GM19372 (cell line): ENCODE measurements around the gene CADM4.
A peak's percentile ranks its signal among the peaks of the same experiment; 100 is the strongest.
"Not testable (repeated sequence)": the region's sequence is repeated elsewhere in the genome, so short reads cannot be mapped to it uniquely, and the experiment has no call there.

Source experiments
- ATAC-seq: cut with Tn5 transposase; IDR thresholded peaks from one replicate; pipeline ENCODE4 v1.9.1; 2021; ENCODE audit warnings: mild to moderate bottlenecking, low read depth, moderate library complexity; ENCODE audit not compliant: unreplicated experiment

CADM4 gene, protein sequence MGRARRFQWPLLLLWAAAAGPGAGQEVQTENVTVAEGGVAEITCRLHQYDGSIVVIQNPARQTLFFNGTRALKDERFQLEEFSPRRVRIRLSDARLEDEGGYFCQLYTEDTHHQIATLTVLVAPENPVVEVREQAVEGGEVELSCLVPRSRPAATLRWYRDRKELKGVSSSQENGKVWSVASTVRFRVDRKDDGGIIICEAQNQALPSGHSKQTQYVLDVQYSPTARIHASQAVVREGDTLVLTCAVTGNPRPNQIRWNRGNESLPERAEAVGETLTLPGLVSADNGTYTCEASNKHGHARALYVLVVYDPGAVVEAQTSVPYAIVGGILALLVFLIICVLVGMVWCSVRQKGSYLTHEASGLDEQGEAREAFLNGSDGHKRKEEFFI

DNA sequence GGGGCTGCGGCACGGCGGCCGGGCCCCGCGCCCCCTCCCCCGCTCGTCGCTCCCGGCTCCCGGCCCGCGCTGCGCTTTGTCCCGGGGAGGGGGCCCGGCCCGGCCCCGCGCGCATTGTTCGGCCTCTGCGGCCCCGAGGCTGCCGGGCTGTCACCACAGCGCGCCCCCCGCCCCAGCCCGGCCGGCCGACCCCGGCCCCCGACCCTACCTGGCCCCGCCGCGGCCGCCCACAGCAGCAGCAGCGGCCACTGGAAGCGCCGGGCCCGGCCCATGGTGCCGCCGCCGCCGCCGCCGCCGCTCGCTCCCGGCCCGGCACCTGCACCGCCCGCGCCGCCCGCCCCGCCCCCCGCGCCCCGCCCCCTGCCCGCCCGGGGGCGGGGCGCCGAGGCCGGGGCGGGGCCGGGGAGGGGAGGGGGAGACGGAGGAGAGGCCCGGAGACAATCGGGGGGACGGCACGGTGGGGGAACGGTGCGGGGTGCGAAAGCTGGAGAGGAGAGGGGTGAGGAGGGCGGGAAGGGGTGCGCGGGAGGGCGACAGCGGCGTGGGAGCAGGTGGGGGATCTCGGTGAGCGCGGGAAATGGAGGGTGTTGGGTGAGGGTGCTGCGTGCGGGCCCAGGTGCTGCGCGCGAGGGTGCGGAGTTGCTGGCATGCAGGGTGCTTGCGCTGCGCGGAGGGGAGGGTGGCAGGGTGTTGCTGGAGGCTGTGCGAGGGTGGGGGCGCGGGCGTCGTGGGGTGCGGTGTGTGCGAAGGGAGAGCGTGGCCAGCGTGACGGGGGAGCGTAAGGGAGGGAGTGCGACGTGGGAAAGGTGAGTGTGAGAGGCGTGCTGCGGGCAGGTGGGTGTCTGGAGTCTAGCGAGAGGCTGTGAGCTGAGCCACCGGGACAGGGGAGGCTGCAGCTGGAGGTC lies at the start of gene CADM4:
TSS of gene CADM4 (minus strand) at position 332 of the 905 bp plus-strand sequence. CDS start at position 272, 60 bp downstream.
- no peak for ATAC-seq

DNA sequence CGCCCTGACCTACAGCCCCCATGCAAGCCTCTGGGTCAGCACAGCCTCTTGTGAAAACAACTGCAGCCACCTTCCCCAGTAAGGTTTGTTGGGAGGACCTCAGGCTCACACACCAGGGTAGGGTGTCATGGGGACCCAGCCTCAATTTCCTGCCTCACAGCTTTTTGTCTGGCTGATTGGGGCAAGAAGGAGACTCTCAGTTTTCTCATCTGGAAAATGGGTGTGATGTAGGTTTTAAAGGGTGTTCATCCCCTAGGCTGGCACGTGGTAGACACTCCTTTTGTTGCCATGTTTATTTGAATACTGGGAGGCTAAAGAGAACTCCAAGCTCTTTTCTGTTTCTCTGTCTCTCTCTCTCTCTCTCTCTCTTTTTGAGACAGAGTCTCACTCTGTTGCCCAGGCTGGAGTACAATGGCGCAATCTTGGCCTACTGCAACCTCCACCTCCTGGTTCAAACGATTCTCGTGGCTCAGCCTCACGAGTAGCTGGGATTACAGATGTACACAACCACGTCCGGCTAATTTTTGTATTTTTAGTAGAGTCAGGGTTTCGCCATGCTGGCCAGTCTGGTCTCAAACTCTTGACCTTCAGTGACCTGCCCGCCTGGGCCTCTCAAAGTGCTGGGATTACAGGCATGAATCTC lies 48.5 kb upstream of the CADM4 start:
- ATAC-seq, result no peak

DNA sequence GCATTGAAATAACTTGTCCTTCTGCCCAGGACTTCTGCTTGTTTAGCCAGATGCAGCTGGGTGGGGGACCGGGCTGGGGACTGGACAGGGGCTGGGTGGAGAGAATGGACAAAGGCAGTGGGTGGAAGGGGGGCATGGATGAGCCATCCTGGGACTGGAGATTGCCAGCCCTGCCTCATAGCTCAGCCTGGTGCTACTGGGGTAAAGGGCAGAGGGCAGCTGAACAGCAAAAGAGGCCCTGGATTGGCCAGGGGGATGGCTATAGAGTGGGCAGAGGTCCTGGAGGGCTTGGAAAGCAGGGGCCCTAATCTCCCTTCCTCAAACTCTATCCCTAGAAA lies 48.0 kb upstream of the CADM4 start:
- ATAC-seq, result no peak

DNA sequence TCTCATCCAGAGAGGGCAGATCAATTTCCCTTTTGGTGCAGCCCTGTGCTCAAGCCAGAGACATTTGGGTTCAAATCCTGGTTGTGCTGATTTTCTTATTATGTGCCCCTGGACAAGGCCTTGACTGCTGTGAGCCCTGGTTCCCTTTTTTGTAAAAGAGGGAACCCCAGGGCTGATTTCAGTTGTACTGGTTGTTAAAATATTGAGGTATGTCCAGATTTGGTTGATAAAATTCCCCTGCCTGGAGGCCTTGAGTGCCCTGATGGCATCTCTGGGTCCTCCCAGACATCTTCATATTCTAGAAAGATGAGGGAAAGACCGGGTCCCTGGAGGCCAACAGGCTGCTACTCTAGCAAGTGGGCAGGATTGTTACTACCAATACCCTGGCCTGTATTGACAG lies 44.7 kb upstream of the CADM4 start:
- ATAC-seq, result no peak

DNA sequence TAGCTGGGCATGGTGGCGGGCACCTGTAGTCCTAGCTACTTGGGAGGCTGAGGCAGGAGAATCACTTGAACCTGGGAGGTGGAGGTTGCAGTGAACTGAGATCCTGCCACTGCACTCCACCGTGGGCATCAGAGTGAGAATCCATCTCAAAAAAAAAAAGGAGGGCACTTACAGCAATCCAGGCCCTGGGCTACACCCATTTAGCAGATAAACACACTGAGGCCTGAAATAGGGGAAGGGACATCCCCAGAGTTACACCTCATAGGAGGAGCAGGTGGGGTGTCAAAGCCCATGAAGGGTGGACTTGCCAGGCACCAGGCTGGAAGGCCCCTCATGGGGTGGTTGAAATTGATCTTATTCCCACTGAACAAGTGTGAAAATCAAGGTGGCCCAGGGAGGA lies 44.3 kb upstream of the CADM4 start:
- ATAC-seq, result no peak

DNA sequence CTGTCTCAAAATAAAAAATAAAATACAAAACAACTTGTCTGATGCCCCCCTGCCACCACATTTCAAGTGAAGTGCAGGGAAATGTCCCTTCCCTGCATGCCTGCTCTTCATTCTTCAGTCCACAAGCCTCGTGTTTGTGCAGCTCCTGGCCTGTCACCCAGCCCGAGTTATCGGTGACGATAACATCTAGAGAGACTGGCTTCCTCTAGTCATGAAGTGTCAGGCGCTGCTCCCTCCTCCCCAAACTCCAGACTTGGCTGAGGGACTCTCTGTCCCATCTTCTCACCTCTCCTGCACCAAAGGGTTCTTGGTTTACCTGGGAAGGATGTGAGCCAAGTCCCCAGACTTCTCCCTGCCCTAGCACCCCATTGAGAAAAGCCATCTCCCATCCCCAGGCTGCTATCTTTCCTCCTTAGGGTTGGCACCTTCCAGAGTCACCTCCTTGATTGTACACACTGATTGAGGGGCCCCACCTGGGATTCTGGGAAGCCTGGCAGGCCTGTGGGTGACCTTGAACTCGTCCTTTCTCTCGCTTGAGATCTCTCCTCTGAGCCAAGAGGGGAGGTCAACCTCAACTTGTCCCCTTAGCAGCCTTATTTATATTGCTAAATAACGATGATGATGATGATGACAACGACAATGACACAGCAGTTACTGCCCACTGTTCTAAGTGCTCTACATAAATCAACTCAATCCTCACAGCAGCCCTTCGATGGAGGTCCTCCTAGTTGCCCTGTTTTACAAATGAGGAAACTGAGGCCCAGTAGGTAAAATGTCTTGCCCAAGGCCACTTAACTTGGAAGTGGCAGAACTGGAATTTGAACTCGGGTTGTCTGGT lies 43.4 kb upstream of the CADM4 start:
- no peak for ATAC-seq

DNA sequence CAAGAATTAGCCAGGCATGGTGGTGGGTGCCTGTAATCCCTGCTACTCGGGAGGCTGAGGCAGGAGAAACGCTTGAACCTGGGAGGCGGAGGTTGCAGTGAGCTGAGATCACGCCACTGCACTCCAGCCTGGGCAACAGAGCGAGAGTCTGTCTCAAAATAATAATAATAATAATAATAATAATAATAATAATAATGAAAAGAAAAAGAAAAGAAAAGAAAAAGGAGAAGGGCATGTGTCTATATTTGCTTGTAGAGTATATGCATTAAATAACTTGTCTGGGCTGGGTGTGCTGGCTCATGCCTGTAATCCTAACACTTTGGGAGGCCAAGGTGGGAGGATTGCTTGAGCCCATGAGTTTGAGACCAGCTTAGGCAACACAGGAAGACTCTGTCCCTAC lies 42.6 kb upstream of the CADM4 start:
- ATAC-seq, result not testable (repeated sequence)

DNA sequence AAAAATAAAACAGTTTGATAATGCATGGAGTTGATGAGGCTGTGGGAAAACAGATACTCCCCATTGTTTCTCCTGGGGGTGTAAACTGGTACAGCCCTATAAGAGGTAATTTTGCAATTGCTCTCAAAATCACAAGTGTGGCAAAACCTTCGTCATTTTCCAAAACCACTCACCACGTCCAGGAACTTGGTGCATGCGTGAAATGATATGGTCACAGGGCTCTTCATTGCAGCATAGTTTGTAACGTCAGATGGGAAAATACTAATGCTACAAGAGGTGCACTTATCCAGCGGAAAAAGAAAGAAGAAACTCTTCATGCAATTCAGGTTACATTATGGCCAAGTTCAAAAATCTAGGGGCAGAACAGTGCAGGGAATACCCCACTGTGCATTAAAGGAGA lies 42.2 kb upstream of the CADM4 start:
- no peak for ATAC-seq

DNA sequence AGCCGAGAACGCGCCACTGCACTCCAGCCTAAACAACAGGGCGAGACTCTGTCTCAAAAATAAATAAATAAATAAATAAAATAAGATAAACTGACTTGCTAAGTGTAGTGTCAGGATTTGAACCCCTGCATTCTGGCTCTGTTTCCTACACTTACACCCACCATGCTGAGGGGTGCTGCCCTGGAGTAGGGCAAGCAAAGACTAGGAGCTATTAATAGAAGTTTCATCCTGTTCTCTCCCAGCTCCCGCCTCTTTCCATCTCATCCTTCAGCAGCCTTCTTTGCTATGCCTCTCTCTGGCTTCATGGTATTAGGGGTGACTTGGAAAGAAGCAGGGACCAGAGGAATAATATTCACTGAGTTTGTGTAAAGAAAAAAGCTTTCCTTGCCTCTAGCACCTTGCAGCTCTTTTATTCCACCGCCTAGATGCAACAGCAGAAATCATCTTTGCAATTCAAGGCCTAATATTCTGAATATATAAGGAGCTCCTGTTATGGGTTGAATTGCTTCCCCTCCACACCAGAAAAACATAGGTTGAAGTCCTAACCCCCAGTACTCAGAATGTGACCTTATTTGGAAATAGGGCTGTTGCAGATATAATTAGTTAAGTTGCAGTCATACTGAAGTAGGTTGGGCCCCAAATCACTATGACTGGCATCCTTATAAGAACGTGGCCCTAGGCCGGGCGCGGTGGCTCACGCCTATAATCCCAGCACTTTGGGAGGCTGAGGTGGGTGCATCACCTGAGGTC lies 39.0 kb upstream of the CADM4 start:
- no peak for ATAC-seq

DNA sequence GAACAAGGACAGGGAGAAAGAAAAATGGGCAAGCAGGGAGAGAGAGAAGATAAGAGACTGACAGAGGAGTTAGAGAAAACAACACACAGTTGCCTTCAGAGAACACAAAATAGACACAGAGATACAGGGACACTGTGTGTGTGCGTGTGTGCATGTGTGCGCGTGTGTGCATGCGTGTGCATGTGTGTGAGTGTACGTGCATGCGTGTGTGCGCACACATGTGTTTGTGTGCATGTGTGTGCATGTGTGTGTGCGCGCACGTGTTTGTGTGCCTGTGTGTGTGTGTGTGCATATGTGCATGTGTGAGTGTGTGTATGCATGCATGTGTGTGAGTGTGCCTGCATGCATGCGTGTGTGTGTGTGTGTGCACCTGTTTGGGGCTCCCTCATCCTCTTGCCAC lies 36.3 kb upstream of the CADM4 start:
- ATAC-seq, result no peak

DNA sequence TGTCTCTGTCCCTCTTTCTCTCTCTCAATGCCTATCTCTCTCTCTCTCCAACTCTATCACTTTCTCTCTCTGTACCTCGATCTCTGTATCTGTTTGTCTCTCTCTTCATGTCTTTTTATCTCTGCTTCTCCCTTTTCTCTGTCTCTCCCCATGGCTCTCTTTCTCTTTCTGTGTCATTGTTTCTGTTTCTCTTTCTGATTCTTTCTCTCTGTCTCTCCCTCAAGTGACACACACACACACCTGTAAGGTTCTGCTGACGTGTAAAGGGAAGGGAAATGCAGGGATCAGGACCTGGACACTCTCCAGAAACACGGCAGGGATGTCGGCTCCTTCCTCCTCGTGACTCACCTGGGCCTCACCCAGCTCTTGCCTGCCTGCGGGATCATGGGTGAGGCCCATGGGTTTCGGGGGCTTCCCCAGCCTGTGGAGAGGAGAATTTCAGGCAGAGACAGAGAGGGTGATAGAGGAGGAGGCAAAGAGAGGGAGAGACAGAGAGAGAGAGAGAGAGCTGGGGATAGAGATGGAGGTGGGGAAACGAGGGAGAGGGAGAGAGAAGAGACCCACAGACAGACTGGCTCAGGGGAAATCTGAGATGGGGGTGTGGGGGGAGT lies 35.7 kb upstream of the CADM4 start:
- ATAC-seq, result no peak

DNA sequence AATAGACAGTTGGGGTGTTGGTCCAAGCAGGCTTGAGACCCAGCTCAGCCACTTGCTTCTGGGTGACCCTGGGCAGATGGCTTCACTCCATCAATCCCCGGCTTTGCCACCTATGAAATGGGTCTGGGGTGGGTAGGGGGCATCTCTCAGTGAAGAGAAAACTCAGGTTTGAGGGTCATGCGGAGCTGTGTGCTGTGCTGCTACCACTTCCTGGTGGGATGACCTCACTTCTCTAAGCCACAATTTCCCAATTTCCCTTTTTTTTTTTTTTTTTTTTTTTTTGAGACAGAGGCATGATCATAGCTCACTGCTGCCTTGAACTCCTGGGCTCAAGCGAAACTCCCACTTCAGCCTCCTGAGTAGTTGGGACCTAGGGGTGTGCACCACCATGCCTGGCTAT lies 34.9 kb upstream of the CADM4 start:
- ATAC-seq, result no peak

DNA sequence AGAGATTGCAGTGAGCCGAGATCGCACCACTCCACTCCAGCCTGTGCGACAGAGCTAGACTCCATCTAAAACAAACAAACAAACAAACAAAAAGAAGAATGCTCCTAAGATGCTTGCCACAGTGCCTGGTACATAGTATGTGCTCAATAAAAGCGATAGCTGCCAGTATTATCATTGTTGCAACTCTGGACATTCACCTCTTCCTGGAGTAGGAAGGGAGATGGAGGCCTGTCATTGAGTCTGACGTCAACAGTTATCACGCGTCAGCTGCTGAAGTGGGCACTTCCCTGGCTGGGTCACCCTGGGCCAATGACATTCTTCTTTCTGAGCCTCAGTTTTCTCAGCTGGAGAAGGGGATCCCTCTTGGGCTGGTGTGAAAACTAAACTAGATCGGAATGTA lies 34.5 kb upstream of the CADM4 start:
- ATAC-seq, result no peak

DNA sequence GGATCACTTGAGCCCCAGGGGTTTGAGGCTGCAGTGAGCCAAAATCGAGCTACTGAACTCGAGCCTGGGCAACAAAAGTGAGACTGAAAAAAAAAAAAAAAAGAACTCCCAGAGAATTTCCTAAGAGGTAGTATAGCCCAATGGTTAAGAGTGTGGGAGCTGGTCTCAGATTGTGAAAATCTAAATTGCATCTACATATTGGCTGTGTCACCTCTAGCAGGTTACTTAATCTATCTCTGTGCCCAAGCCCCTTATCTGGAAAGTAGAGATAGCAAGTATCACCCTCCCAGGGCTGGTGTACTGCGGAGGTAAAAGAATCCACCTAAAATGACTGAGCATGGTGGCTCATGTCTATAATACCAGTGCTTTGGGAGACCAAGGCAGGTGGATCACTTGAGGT lies 34.0 kb upstream of the CADM4 start:
- no peak for ATAC-seq

DNA sequence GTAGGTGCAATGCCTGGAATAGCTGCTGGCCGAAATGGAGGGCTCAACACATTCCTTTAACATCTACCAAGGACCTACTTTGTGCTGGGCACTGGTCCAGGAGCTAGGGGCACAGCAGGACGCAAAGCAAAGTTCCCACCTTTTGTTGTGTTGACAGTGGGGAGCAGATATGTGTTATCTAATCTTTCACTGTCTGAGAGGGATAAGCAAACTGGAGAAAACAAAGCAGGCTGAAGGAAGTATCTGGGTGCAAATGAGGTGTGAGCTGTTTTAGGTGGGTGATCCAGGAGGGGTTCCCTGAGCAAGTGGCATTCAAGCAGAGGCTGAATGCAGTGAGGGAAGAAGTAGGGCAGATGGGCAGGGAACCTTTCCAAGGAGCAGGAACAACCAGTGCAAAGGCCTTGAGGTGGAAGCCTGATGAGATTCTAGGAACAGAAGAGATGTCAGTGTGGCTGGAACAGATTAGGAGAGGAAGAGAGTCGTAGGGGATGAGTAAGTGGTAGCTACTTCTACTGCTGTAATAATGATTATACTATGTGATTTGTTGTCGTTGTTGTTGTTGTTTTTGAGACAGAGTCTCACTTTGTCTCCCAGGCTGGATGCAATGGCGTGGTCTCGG lies 32.5 kb upstream of the CADM4 start:
- ATAC-seq, result no peak

DNA sequence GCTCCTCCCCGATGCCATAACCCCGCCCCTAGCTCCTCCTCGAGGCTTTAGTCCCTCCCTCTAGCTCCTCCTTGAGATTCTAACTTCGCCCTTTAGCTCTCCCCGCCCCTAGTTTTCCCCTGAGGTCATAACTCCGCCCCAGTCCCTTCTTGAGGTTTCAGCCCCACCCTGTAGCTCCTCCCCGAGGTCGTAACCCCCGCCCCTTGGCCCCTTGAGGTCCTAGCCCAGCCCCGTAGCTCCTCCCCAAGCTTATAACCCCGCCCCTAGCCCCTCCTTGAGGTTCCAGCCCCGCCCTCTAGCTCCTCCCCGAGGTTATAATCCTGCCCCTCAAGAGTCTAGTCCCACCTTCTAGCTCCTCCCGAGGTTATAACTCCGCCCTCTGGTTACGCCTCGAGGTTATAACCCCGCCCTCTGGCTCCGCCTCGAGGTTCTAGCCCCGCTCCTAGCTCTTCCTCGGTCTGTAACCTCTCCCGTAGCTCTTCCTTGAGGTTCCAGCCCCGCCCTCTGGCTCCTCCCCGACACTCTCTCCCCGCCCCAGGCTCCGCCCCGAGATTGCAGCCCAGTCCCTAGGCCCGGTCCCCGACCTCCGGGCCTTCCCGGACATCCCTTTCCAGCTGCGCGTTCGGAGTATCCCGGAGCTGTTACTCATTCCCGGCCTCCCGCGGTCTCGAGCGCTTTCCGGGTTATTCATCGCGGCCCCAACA lies 28.9 kb upstream of the CADM4 start:
- ATAC-seq, result peak; percentile 81

DNA sequence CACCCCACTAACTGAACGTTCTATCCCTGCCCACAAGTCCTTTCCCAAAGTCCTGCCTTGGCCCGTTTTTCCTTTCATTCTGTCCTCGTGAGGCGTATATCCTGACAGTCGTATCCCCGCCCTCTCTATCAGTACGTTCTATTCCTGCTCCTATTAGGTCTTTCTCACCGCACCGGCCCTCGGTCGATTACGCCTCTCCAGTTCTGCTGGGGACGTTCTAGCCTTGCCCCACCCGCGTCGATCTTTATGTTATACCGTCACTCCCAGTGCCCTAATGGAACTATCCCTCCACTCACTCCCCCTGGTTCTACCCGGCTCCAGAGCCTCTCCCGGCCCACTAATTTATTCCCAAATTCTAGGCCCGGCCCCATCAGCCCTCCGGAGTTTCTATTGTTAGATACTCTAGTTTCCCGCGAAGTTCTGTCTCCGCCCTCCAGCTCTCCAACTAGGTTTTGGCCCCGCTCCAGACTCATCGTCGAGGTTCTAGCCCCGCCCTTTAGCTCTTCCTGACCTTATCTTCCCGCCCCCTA lies 28.3 kb upstream of the CADM4 start:
- no peak for ATAC-seq
